Measurements from ENCODE around the gene RECQL5. TPM values are rescaled to one million over a fixed set of nuclear protein-coding genes. Genes with fewer than 3 reads are reported as not detected.

Gene RECQL5
- total and polyA plus RNA-seq, 2 of the 8 experiments (the other 6 are each of a cell fraction or from before 2014, with no cell fraction given): 15.1 to 41.1 TPM

DNA sequence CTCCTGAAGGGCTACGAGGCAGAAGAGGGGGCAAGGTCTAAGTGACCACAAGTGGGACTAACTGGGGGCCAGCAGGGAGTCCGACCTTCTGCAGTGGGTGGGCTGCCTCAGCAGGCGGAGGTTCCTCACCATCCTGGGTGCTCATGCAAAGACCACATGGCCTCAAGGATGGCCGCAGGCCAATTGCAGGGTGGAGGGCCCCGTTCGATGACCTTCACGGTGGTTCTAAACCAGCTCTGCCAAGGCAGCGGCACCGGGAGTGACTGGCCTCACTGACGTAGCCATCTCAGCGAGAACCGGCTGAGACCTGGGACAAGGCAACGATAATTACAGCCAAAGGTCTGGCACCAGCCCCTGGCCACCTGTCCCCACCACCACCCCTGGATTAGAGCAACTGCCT, 28.1 kb downstream of the RECQL5 start:
- FAIRE-seq (no peak), DNase-seq (ENCODE audit: low read depth in 1 of 2, low spot score in 2 of 2) (no peak)
- no peak overlapping the region for H3K27ac ChIP-seq (ENCODE audit: low read depth, low read length)
- no peaks in the 10 kb centered on the region for H3K23me2 ChIP-seq (ENCODE audit: low read depth, low read length)
- no peaks in the 10 kb centered on the region; a peak in 1 of 4 replicates for H3K79me2 ChIP-seq (ENCODE audit: control insufficient read depth in 1 of 2, insufficient read depth in 2 of 2, low read length in 2 of 2)
- no peak overlapping the region for H3K56ac ChIP-seq (replicated peaks; ENCODE audit: insufficient read length, low read depth, low read length)
- no peak overlapping the region for H2AFZ ChIP-seq (ENCODE audit: low read length)
- no peak overlapping the region for H2BK120ac ChIP-seq (replicated peaks; ENCODE audit: low read depth, low read length)
- no peak overlapping the region for H4K5ac ChIP-seq (ENCODE audit: insufficient read length, low read depth, low read length)
- no peak overlapping the region for H2BK15ac ChIP-seq (ENCODE audit: low read length)
- 90% methylated on average over 10 of the region's 13 CpGs; no CpG with 5 or more reads in 1 of the 2 experiments for WGBS, 2 experiments (ENCODE audit: extremely low coverage in 1 of 2, insufficient coverage in 1 of 2, insufficient read length in 1 of 2, insufficient replicate concordance in 2 of 2, low coverage in 1 of 2, low lambda C conversion rate in 2 of 2, missing lambda C conversion rate in 1 of 2)
- TF ChIP-seq JUN (IDR thresholded peaks at IDR 0.05; ENCODE audit: low read depth, low read length) (no peak), SAP30 (IDR thresholded peaks at IDR 0.05; ENCODE audit: insufficient read depth, insufficient replicate concordance, low read length) (no peak), MAFK (IDR thresholded peaks at IDR 0.05; ENCODE audit: low read depth, low read length) (no peak)
- TF ChIP-seq, protein P1, sequence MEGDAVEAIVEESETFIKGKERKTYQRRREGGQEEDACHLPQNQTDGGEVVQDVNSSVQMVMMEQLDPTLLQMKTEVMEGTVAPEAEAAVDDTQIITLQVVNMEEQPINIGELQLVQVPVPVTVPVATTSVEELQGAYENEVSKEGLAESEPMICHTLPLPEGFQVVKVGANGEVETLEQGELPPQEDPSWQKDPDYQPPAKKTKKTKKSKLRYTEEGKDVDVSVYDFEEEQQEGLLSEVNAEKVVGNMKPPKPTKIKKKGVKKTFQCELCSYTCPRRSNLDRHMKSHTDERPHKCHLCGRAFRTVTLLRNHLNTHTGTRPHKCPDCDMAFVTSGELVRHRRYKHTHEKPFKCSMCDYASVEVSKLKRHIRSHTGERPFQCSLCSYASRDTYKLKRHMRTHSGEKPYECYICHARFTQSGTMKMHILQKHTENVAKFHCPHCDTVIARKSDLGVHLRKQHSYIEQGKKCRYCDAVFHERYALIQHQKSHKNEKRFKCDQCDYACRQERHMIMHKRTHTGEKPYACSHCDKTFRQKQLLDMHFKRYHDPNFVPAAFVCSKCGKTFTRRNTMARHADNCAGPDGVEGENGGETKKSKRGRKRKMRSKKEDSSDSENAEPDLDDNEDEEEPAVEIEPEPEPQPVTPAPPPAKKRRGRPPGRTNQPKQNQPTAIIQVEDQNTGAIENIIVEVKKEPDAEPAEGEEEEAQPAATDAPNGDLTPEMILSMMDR (IDR thresholded peaks at IDR 0.05; ENCODE audit: control extremely low read depth in 1 of 3, insufficient read depth in 1 of 3, low read depth in 1 of 3, low read length in 3 of 3): no peak
- no peaks in the 10 kb centered on the region for H3K9me3 ChIP-seq (ENCODE audit: insufficient read depth in 2 of 2, low read depth in 1 of 2, low read length in 1 of 2)
- H3K79me1 ChIP-seq (ENCODE audit: low read depth, low read length): no peaks in the 10 kb centered on the region
- POLR2A ChIA-PET (ENCODE audit: partially characterized antibody): interaction anchor here (1.2 to 2.4 kb wide), 3 partner anchors 21 to 141 kb away, joined by 4 to 7 read pairs (median 4); a partner anchor contains a TSS
- no peak overlapping the region for H3K9ac ChIP-seq (replicated peaks in 1 of 4; ENCODE audit: extremely low read depth in 1 of 4, low read depth in 3 of 4, low read length in 3 of 4)
- H2BK5ac ChIP-seq (ENCODE audit: low read depth, low read length): no peak overlapping the region
- H3K4ac ChIP-seq (replicated peaks; ENCODE audit: insufficient read length, low read depth, low read length): no peak overlapping the region
- H2AK5ac ChIP-seq (ENCODE audit: low read depth, low read length): no peak overlapping the region
- H4K20me1 ChIP-seq (replicated peaks in 1 of 2; ENCODE audit: control insufficient read depth in 1 of 2, insufficient read depth in 2 of 2, low read length in 2 of 2): peaks cover 5 to 7% of the 10 kb centered on the region in 2 experiments
- no peak overlapping the region for H4K91ac ChIP-seq (replicated peaks; ENCODE audit: insufficient read length, low read length)
- H2BK12ac ChIP-seq (ENCODE audit: low read depth, low read length): no peak overlapping the region
- CTCF ChIA-PET (ENCODE audit: partially characterized antibody): interaction anchor here (0.8 to 59.2 kb wide), 5 partner anchors 5 to 121 kb away, joined by 3 to 2200 read pairs (median 312); partner anchors contain the start of genes RECQL5, SAP30BP and SMIM5
- H3K18ac ChIP-seq (ENCODE audit: extremely low read depth, low read length): no peak overlapping the region
- no peak overlapping the region for H4K8ac ChIP-seq (ENCODE audit: extremely low read depth, insufficient read depth, low read length)
- H3K36me3 ChIP-seq (ENCODE audit: control insufficient read depth in 2 of 4, insufficient read depth in 4 of 4, low read length in 3 of 4): no peaks in the 10 kb centered on the region; a peak in 1 of 8 replicates
- H3K14ac ChIP-seq (ENCODE audit: insufficient read length): no peak overlapping the region
- no peak overlapping the region for H3K23ac ChIP-seq (ENCODE audit: insufficient read length)
- H3K4me2 ChIP-seq (ENCODE audit: insufficient read depth in 1 of 2, low read depth in 2 of 2, low read length in 2 of 2): no peak overlapping the region
- H3K27me3 ChIP-seq (replicated peaks in 1 of 4; ENCODE audit: control insufficient read depth in 3 of 4, extremely low read depth in 1 of 4, insufficient read depth in 3 of 4, low read length in 3 of 4): no peaks in the 10 kb centered on the region
- H2BK20ac ChIP-seq (ENCODE audit: low read length): no peak overlapping the region
- H3K4me1 ChIP-seq (replicated peaks in 1 of 4; ENCODE audit: control insufficient read depth in 3 of 4, insufficient read depth in 4 of 4, low read length in 3 of 4): peaks cover 5 to 19% (median 11%) of the 10 kb centered on the region in 4 experiments
- no peak overlapping the region for H3K4me3 ChIP-seq (ENCODE audit: extremely low read depth in 1 of 4, insufficient read depth in 2 of 4, low read depth in 3 of 4, low read length in 4 of 4)

All from H1 (cell line).